Nephron progenitor cell (in vitro differentiated cells): ENCODE results near the gene KTN1.

Experiments used
- DNase-seq: peaks from one replicate; pipeline ENCODE4 v3.0.0; 2021
- H3K27ac Mint-ChIP-seq: 2 replicates; pipeline ENCODE4 v1.8.0; 2021; ENCODE audit warnings: mild to moderate bottlenecking, moderate library complexity, mixed read lengths
- H3K27me3 Mint-ChIP-seq: 2 replicates; pipeline ENCODE4 v1.8.0; 2021; ENCODE audit warnings: mild to moderate bottlenecking, low read depth, mixed read lengths; ENCODE audit not compliant: poor library complexity
- H3K36me3 Mint-ChIP-seq: 2 replicates; pipeline ENCODE4 v1.8.0; 2021; ENCODE audit warnings: low read depth, mixed read lengths
- H3K4me1 Mint-ChIP-seq: 2 replicates; pipeline ENCODE4 v1.8.0; 2021; ENCODE audit warnings: mixed read lengths
- H3K4me3 Mint-ChIP-seq: 2 replicates; pipeline ENCODE4 v1.8.0; 2021; ENCODE audit warnings: mild to moderate bottlenecking, moderate library complexity, mixed read lengths
- H3K9me3 Mint-ChIP-seq: 2 replicates; pipeline ENCODE4 v1.8.0; 2021; ENCODE audit warnings: mild to moderate bottlenecking, moderate library complexity, mixed read lengths
- TF ChIP-seq, protein P1 (sequence below): fragments of 200-600 bp; sonication (generic); IDR thresholded peaks from 2 replicates; pipeline ENCODE4 v1.5.0; 2021; ENCODE audit warnings: antibody characterized with exemption

Gene KTN1

DNA sequence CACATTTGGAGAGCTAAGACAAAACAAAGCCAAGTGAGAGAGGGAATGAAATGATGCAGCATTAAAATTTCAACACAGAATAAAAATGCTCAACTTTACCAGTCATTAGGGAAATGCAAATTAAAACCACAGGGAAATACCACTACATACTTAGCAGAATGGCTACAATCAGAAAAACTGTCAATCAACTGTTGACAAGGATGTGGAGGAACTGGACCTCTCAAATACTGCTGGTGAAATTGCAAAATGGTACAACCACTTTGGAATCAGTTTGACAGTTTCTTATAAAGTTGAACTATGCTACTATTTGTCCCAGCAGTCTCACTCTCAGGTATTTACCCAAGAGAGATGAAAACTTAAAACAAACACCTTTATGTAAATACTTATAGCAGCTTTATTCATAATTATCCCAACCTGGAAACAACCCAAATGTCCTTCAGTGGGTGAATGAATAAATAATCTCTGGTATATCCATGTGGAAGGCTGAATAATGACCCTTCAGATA is 43.8 kb upstream of the KTN1 start:
- TF ChIP-seq, protein P1, sequence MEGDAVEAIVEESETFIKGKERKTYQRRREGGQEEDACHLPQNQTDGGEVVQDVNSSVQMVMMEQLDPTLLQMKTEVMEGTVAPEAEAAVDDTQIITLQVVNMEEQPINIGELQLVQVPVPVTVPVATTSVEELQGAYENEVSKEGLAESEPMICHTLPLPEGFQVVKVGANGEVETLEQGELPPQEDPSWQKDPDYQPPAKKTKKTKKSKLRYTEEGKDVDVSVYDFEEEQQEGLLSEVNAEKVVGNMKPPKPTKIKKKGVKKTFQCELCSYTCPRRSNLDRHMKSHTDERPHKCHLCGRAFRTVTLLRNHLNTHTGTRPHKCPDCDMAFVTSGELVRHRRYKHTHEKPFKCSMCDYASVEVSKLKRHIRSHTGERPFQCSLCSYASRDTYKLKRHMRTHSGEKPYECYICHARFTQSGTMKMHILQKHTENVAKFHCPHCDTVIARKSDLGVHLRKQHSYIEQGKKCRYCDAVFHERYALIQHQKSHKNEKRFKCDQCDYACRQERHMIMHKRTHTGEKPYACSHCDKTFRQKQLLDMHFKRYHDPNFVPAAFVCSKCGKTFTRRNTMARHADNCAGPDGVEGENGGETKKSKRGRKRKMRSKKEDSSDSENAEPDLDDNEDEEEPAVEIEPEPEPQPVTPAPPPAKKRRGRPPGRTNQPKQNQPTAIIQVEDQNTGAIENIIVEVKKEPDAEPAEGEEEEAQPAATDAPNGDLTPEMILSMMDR, result no peak
- Mint-ChIP-seq H3K27ac (no peak overlapping the region), H3K27me3 (no peaks in the 10 kb centered on the region), H3K4me3 (no peak overlapping the region), H3K9me3 (peaks cover 8% of the 10 kb centered on the region), H3K36me3 (peaks cover 13% of the 10 kb centered on the region), H3K4me1 (no peaks in the 10 kb centered on the region)
- DNase-seq, result no peak

- Mint-ChIP-seq H3K9me3 (peaks cover 8% of the 10 kb centered on the region), H3K27me3 (no peaks in the 10 kb centered on the region), H3K4me1 (peaks cover 5% of the 10 kb centered on the region), H3K27ac (no peak overlapping the region), H3K4me3 (no peak overlapping the region), H3K36me3 (peaks cover 13% of the 10 kb centered on the region)
- DNase-seq, result no peak
- TF ChIP-seq, protein P1, result no peak
Observed at GRCh38 chr14:55537782-55538181, 42.2 kb upstream of the KTN1 start.

- H3K27me3 Mint-ChIP-seq, result no peaks in the 10 kb centered on the region
- no peak overlapping the region for H3K27ac Mint-ChIP-seq
- no peak overlapping the region for H3K4me3 Mint-ChIP-seq
- peaks cover 13% of the 10 kb centered on the region for H3K36me3 Mint-ChIP-seq
- TF ChIP-seq, protein P1, result no peak
- peaks cover 10% of the 10 kb centered on the region for H3K4me1 Mint-ChIP-seq
- peaks cover 8% of the 10 kb centered on the region for H3K9me3 Mint-ChIP-seq
- DNase-seq, result no peak
Observed at GRCh38 chr14:55539975-55540374, 40.0 kb upstream of the KTN1 start.

GRCh38 chr14:55540847-55541773 is 38.9 kb upstream of the KTN1 start:
- H3K9me3 Mint-ChIP-seq, result peaks cover 5% of the 10 kb centered on the region
- H3K27me3 Mint-ChIP-seq, result no peaks in the 10 kb centered on the region
- H3K4me3 Mint-ChIP-seq, result no peak overlapping the region
- TF ChIP-seq, protein P1, result no peak
- H3K36me3 Mint-ChIP-seq, result peaks cover 9% of the 10 kb centered on the region
- H3K4me1 Mint-ChIP-seq, result peaks cover 10% of the 10 kb centered on the region
- H3K27ac Mint-ChIP-seq, result no peak overlapping the region
- DNase-seq, result no peak

DNA sequence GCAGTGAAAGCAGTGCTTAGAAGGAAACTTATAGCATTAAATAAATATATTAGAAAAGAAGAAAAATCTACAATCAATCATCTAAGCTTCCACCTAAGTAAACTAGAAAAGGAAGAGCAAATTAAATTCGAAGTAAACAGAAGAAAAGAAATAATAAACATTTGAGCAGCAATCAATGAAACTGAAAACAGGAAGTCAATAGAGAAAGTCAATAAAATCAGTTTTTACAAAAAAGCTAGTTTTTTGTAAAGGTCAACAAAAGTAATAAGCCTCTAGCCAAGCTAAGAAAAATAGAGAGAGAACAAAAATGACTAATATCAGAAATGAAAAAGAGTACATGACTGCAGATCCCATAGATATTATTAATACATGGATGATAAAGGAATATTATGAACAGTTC is 34.2 kb upstream of the KTN1 start:
- H3K36me3 Mint-ChIP-seq, result no peaks in the 10 kb centered on the region
- no peak overlapping the region for H3K27ac Mint-ChIP-seq
- peaks cover 10% of the 10 kb centered on the region for H3K4me1 Mint-ChIP-seq
- no peaks in the 10 kb centered on the region for H3K9me3 Mint-ChIP-seq
- H3K27me3 Mint-ChIP-seq, result no peaks in the 10 kb centered on the region
- TF ChIP-seq, protein P1, result no peak
- no peak overlapping the region for H3K4me3 Mint-ChIP-seq
- DNase-seq, result no peak
